PFSK-1 (cell line): Measurements from ENCODE around the gene HIP1.

Experiments used
- FOXP2 ChIP-seq: optimal IDR thresholded peaks from 2 replicates; pipeline ENCODE3; 2011; ENCODE audit warnings: borderline replicate concordance, control low read depth, inconsistent platforms; ENCODE audit not compliant: insufficient read depth; ENCODE audit errors: extremely low read length, extremely low read depth
- POLR2AphosphoS5 ChIP-seq: IDR thresholded peaks from 2 replicates; pipeline ENCODE4 v1.6.1; 2012; ENCODE audit warnings: low read depth, mild to moderate bottlenecking, control low read depth, low read length, moderate library complexity
- REST ChIP-seq, 2 experiments: IDR thresholded peaks; 2 replicates each; pipeline versions ENCODE4 v1.6.1 to v1.8.0; 2011 to 2012; ENCODE audit warnings: low read depth in 2 of 2, low read length in 2 of 2, control low read depth in 1 of 2, inconsistent platforms in 1 of 2, mild to moderate bottlenecking in 1 of 2, moderate library complexity in 1 of 2; ENCODE audit not compliant: insufficient read depth in 1 of 2
- SIN3A ChIP-seq: IDR thresholded peaks from 2 replicates; pipeline ENCODE4 v1.6.1; 2012; ENCODE audit warnings: mild to moderate bottlenecking, low read length, moderate library complexity, borderline replicate concordance; ENCODE audit not compliant: insufficient read depth
- TAF1 ChIP-seq: IDR thresholded peaks from 2 replicates; pipeline ENCODE4 v1.6.1; 2012; ENCODE audit warnings: low read length, control low read depth, borderline replicate concordance; ENCODE audit not compliant: insufficient read depth

The HIP1 gene

GRCh38 chr7:75617634-75618234 lies 121.0 kb downstream of the HIP1 start:
- TF ChIP-seq POLR2AphosphoS5 (no peak), FOXP2 (no peak), SIN3A (no peak), REST (IDR thresholded peaks at IDR 0.05; ENCODE audit: insufficient read depth in 1 of 2, low read depth in 2 of 2, low read length in 2 of 2) (no peak), TAF1 (no peak)

- TF ChIP-seq FOXP2 (no peak), POLR2AphosphoS5 (no peak), TAF1 (no peak), REST (IDR thresholded peaks at IDR 0.05; ENCODE audit: insufficient read depth in 1 of 2, low read depth in 2 of 2, low read length in 2 of 2) (no peak), SIN3A (no peak)
Observed at GRCh38 chr7:75616421-75617167, 122.1 kb downstream of the HIP1 start.

GRCh38 chr7:75614401-75614800 lies 124.3 kb downstream of the HIP1 start:
- TF ChIP-seq FOXP2 (no peak), POLR2AphosphoS5 (no peak), SIN3A (no peak), TAF1 (no peak), REST (IDR thresholded peaks at IDR 0.05; ENCODE audit: insufficient read depth in 1 of 2, low read depth in 2 of 2, low read length in 2 of 2) (no peak)

- no peak for TF ChIP-seq REST (IDR thresholded peaks at IDR 0.05; ENCODE audit: insufficient read depth in 1 of 2, low read depth in 2 of 2, low read length in 2 of 2)
- no peak for TF ChIP-seq SIN3A
- no peak for TF ChIP-seq POLR2AphosphoS5
- no peak for TF ChIP-seq FOXP2
- TF ChIP-seq TAF1 = no peak
Observed at GRCh38 chr7:75613351-75613750, 125.4 kb downstream of the HIP1 start.
